Tibial artery (tissue), 4 donors: ENCODE measurements around the gene EPHA6.

Source experiments
- DNase-seq, 2 donors: peaks; one replicate each; pipeline ENCODE4 v3.0.0-alpha.2; 2019
- H3K27ac ChIP-seq, 2 donors: fragments of 200-600 bp; sonication (generic) in 1 of 2; 1 replicate in 1 of 2; 2 replicates in 1 of 2; pipeline ENCODE4 v1.5.1; 2018 to 2019; ENCODE audit warnings: mild to moderate bottlenecking in 1 of 2
- H3K27me3 ChIP-seq, 2 donors: fragments of 200-600 bp; sonication (generic) in 1 of 2; one replicate each; pipeline versions ENCODE4 v1.5.1 to v1.6.0; 2016 to 2019
- H3K36me3 ChIP-seq, 3 donors: fragments of 200-600 bp; sonication (generic) in 2 of 3; one replicate each; pipeline ENCODE4 v1.5.1; 2016 to 2019; ENCODE audit warnings: mild to moderate bottlenecking in 2 of 3
- H3K4me1 ChIP-seq, 4 donors: fragments of 200-600 bp; sonication (generic) in 2 of 4; 1 replicate in 3 of 4; 2 replicates in 1 of 4; pipeline ENCODE4 v1.5.1; 2016 to 2019
- H3K4me3 ChIP-seq, 2 donors: fragments of 200-600 bp; sonication (generic) in 1 of 2; 1 replicate in 1 of 2; 2 replicates in 1 of 2; pipeline ENCODE4 v1.5.1; 2018 to 2019; ENCODE audit warnings: mild to moderate bottlenecking in 2 of 2
- H3K9me3 ChIP-seq, 3 donors: fragments of 200-600 bp; sonication (generic) in 1 of 3; one replicate each; pipeline ENCODE4 v1.5.1; 2016 to 2019
- CTCF ChIP-seq, 2 experiments: fragments of 200-600 bp in 1 of 2; fragments of 450-650 bp in 1 of 2; IDR thresholded peaks; one replicate each; pipeline ENCODE4 v1.5.1; 2017 to 2019; ENCODE audit warnings: antibody characterized with exemption in 2 of 2, mild to moderate bottlenecking in 1 of 2, moderate library complexity in 1 of 2
- intact Hi-C: fragments of 100-400 bp; cut with DNase I; formaldehyde crosslinking; loops from one replicate; pipeline ENCODE4 v1.15.0; 2023; ENCODE audit warnings: low total_unique reads

EPHA6 gene

GRCh38 chr3:97070302-97070701 lies 255.9 kb downstream of the EPHA6 start:
- TF ChIP-seq CTCF (IDR thresholded peaks at IDR 0.05) = no peak
- Histone ChIP-seq H3K9me3 (no peaks in the 10 kb centered on the region), H3K27me3 (no peaks in the 10 kb centered on the region), H3K36me3 (no peaks in the 10 kb centered on the region), H3K4me1 (peaks cover 0 to 8% (median 0%) of the 10 kb centered on the region in 4 donors), H3K4me3 (no peak overlapping the region), H3K27ac (no peak overlapping the region)
- DNase-seq = no peak
- intact Hi-C loops = no loop called here

DNA sequence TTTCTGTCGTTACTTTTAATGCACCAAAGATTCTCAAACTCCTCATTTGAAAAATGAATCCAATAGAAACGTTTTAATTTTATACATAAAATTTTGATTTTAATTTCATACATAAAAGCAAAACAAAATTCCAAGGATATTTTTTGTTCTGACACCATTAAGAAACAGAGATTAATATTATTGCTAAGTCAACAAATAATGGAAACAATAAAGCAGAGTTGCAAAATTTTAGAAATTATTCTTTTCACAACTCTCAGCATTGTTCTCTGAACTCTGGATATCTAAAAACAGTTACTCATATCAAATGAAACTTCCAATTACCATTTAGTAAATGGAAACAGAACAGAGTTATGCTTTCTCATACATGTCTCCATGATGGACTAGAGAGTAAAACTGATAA lies 260.2 kb downstream of the EPHA6 start:
- no peaks in the 10 kb centered on the region for H3K9me3 ChIP-seq
- no peaks in the 10 kb centered on the region for H3K27me3 ChIP-seq
- peaks cover 0 to 7% (median 0%) of the 10 kb centered on the region in 4 donors for H3K4me1 ChIP-seq
- no peak for TF ChIP-seq CTCF (IDR thresholded peaks at IDR 0.05)
- no peak overlapping the region for H3K27ac ChIP-seq
- intact Hi-C loops = no loop called here
- DNase-seq = no peak
- no peaks in the 10 kb centered on the region for H3K36me3 ChIP-seq
- no peak overlapping the region for H3K4me3 ChIP-seq

DNA sequence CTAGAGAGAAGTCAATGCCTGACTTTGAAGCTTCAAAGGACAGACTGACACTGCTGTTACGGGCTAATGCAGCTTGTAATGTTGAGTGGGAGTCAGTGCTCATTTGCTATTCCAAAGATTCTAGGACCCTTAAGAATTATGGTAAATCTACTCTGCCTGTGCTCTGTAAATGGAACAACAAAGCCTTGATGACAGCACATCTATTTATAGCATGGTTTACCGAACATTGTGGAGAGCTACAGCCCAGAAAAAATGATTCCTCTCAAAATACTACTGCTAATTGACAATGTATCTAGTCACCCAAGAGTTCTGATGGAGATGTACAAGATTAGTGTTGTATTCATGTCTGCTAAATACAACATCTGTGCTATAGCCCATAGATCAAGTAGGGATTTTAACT lies 262.3 kb downstream of the EPHA6 start:
- no peak for DNase-seq
- TF ChIP-seq CTCF (IDR thresholded peaks at IDR 0.05) = no peak
- Histone ChIP-seq H3K4me3 (no peak overlapping the region), H3K27ac (no peak overlapping the region), H3K27me3 (no peaks in the 10 kb centered on the region), H3K9me3 (no peaks in the 10 kb centered on the region), H3K36me3 (no peaks in the 10 kb centered on the region), H3K4me1 (peaks cover 0 to 7% (median 0%) of the 10 kb centered on the region in 4 donors)
- intact Hi-C loops = no loop called here

DNA sequence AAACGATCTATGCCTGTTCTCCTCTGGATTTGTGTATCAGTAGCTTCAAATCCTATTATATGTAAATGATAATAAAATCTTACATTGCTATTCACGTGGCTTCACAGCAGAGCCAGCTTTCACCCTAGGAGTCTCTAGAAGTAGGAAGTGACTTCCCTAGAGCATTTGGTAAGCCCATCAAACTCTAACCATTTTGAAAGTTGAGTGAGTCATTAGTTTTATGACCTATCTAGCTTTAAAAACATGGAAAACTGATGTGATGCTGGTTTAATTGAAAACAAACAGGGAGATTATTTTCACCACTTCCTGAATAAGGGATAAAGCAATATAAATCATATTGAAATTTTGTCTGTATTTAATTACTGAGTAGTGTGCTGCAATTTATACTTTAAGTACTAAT lies 275.2 kb downstream of the EPHA6 start:
- Histone ChIP-seq H3K27ac (no peak overlapping the region), H3K4me1 (peaks cover 0 to 19% (median 0%) of the 10 kb centered on the region in 4 donors), H3K9me3 (no peaks in the 10 kb centered on the region), H3K27me3 (no peaks in the 10 kb centered on the region), H3K36me3 (no peaks in the 10 kb centered on the region), H3K4me3 (no peak overlapping the region)
- TF ChIP-seq CTCF (IDR thresholded peaks at IDR 0.05) = no peak
- intact Hi-C loops = no loop called here
- no peak for DNase-seq

DNA sequence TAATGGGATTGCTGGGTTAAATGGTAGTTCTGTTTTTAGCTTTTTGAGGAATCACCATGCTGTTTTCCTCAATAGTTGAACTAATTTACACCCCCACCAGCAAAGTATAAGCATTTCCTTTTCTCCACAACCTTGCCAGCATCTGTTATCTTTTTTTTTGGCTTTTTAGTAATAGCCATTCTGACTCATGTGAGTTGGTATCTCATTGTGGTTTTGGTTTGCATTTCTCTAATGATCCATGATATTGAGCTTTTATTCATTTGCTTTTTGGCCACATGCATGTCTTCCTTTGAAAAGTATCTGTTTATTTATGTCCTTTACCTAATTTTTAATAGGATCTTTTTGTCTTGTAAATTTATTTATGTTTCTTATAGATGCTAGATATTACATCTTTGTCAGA lies 288.2 kb downstream of the EPHA6 start:
- Histone ChIP-seq H3K9me3 (peaks cover 0 to 4% (median 0%) of the 10 kb centered on the region in 3 donors), H3K36me3 (no peaks in the 10 kb centered on the region), H3K4me3 (no peak overlapping the region), H3K4me1 (no peaks in the 10 kb centered on the region), H3K27me3 (no peaks in the 10 kb centered on the region), H3K27ac (no peak overlapping the region)
- intact Hi-C loops = no loop called here
- no peak for TF ChIP-seq CTCF (IDR thresholded peaks at IDR 0.05)
- no peak for DNase-seq

DNA sequence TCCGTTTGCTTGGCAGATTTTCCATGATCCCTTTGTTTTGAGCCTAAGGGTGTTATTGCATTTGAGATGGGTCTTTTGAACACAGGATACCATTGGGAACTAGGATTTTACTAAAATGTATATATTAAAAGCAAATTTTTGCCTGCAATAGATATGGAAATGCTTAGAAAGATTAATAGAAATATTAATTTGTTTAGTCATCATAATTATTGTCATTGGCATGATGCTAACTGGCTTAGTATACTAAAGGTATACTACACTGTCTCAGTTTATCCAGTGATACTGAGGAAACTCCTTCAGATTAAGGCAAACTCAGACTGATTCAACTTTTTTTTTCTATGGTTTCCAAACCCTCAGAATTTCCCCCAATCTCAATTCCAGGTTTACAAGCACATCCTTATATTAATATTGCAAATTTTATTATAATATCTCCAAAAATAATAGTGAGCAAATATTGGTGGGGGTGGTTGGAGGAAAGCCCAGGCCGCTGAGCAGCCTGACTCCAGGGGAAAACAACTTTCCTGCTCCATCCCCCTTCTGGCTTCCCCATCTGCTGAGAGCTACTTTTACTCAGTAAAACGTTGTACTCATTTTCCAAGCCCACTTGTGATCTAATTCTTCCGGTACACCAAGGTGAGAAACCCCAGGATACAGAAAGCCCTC lies 291.7 kb downstream of the EPHA6 start:
- Histone ChIP-seq H3K27ac (no peak overlapping the region), H3K9me3 (peaks cover 0 to 3% (median 0%) of the 10 kb centered on the region in 3 donors), H3K4me3 (no peak overlapping the region), H3K4me1 (no peaks in the 10 kb centered on the region), H3K36me3 (no peaks in the 10 kb centered on the region), H3K27me3 (no peaks in the 10 kb centered on the region)
- DNase-seq = no peak
- intact Hi-C loops = no loop called here
- no peak for TF ChIP-seq CTCF (IDR thresholded peaks at IDR 0.05)
